ENCODE measurements around the gene TET2.

The TET2 gene

DNA sequence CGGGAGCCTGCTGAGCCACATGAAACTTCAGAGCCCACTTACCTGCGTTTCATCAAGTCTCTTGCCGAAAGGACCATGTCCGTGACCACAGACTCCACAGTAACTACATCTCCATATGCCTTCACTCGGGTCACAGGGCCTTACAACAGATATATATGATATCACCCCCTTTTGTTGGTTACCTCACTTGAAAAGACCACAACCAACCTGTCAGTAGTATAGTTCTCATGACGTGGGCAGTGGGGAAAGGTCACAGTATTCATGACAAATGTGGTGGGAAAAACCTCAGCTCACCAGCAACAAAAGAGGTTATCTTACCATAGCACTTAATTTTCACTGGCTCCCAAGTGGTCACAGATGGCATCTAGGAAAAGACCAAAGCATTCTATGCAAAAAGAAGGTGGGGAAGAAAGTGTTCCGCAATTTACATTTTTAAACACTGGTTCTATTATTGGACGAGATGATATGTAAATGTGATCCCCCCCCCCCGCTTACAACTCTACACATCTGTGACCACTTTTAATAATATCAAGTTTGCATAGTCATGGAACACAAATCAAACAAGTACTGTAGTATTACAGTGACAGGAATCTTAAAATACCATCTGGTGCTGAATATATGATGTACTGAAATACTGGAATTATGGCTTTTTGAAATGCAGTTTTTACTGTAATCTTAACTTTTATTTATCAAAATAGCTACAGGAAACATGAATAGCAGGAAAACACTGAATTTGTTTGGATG is 129.9 kb downstream of the TET2 start:
- TF ChIP-seq, protein P1, sequence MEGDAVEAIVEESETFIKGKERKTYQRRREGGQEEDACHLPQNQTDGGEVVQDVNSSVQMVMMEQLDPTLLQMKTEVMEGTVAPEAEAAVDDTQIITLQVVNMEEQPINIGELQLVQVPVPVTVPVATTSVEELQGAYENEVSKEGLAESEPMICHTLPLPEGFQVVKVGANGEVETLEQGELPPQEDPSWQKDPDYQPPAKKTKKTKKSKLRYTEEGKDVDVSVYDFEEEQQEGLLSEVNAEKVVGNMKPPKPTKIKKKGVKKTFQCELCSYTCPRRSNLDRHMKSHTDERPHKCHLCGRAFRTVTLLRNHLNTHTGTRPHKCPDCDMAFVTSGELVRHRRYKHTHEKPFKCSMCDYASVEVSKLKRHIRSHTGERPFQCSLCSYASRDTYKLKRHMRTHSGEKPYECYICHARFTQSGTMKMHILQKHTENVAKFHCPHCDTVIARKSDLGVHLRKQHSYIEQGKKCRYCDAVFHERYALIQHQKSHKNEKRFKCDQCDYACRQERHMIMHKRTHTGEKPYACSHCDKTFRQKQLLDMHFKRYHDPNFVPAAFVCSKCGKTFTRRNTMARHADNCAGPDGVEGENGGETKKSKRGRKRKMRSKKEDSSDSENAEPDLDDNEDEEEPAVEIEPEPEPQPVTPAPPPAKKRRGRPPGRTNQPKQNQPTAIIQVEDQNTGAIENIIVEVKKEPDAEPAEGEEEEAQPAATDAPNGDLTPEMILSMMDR (IDR thresholded peaks at IDR 0.05; ENCODE audit: low read depth, low read length): no peak
- no peak for DNase-seq (ENCODE audit: low read depth in 2 of 2)

DNA sequence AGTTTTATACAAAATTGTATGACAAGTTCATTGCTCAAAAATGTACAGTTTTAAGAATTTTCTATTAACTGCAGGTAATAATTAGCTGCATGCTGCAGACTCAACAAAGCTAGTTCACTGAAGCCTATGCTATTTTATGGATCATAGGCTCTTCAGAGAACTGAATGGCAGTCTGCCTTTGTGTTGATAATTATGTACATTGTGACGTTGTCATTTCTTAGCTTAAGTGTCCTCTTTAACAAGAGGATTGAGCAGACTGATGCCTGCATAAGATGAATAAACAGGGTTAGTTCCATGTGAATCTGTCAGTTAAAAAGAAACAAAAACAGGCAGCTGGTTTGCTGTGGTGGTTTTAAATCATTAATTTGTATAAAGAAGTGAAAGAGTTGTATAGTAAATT is 131.0 kb downstream of the TET2 start:
- no peak for DNase-seq (ENCODE audit: low read depth in 2 of 2)
- H3K4me3 ChIP-seq (replicated peaks in 1 of 2; ENCODE audit: low read depth in 2 of 2, low read length in 2 of 2): no peak overlapping the region
- TF ChIP-seq, protein P1 (IDR thresholded peaks at IDR 0.05; ENCODE audit: low read depth, low read length): no peak

More for the DNA sequence above, 129.9 kb downstream of the TET2 start:
- H3K4me3 ChIP-seq (replicated peaks in 1 of 2; ENCODE audit: low read depth in 2 of 2, low read length in 2 of 2): no peak overlapping the region

DNA sequence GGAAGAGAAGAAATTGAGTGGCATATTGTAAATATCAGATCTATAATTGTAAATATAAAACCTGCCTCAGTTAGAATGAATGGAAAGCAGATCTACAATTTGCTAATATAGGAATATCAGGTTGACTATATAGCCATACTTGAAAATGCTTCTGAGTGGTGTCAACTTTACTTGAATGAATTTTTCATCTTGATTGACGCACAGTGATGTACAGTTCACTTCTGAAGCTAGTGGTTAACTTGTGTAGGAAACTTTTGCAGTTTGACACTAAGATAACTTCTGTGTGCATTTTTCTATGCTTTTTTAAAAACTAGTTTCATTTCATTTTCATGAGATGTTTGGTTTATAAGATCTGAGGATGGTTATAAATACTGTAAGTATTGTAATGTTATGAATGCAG is 132.6 kb downstream of the TET2 start:
- TF ChIP-seq, protein P1 (IDR thresholded peaks at IDR 0.05; ENCODE audit: low read depth, low read length): no peak
- DNase-seq (ENCODE audit: low read depth in 2 of 2): no peak
- no peak overlapping the region for H3K4me3 ChIP-seq (replicated peaks in 1 of 2; ENCODE audit: low read depth in 2 of 2, low read length in 2 of 2)

DNA sequence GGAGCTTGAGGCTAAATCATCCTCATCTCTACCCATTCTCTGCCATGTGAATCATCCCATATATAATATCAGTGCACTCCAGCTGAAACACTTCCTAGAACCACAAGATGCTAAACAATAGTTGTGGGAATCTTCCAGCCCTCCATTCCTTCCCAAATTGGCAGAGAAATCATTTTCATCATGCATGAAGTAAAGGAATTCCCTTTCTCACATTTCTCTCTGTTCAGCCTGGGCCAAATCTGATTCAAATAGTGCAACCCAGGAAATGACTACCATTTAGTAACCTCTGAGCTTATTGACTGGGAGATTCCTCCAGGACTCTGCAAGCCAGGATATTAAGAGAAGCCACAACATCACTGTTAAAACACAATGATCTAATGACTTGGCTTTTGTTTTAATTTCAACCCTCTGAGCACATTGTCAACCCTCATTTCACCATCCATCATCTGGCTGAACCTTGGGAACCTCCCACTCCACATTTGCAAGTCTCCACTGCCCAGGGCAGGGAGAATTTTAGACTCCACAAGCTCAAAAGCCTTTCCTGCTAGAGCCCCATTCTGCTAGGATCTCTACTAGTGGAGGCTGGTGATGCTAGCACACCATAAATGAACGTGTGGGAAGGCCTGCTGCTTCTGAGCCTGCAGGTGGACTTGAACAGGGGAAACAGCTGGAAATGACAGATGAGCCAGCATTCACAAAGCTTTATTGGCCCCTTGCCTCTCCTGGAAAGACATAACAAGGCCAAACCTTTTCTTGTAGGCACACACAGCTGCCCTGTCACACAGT is 133.9 kb downstream of the TET2 start:
- no peak overlapping the region for H3K4me3 ChIP-seq (replicated peaks in 1 of 2; ENCODE audit: low read depth in 2 of 2, low read length in 2 of 2)
- DNase-seq (ENCODE audit: low read depth in 2 of 2): peak; percentile 93 to 96
- TF ChIP-seq, protein P1 (IDR thresholded peaks at IDR 0.05; ENCODE audit: low read depth, low read length): no peak

DNA sequence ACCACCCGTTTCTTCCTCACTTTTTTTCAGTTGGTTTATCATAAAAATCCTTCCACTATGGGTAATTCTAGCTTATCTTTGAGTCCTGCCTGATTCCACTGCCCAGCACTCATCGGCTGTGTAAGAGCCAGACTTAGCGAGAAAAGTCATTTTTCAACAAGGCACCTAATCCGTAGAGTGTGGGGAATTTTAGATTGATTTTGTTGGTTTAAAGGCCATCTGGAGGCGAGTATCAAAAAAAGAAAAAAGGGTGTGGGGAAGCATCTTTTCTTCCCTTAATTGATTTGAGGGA is 134.4 kb downstream of the TET2 start:
- H3K4me3 ChIP-seq (replicated peaks in 1 of 2; ENCODE audit: low read depth in 2 of 2, low read length in 2 of 2): no peak overlapping the region
- TF ChIP-seq, protein P1 (IDR thresholded peaks at IDR 0.05; ENCODE audit: low read depth, low read length): no peak
- DNase-seq (ENCODE audit: low read depth in 2 of 2): no peak

DNA sequence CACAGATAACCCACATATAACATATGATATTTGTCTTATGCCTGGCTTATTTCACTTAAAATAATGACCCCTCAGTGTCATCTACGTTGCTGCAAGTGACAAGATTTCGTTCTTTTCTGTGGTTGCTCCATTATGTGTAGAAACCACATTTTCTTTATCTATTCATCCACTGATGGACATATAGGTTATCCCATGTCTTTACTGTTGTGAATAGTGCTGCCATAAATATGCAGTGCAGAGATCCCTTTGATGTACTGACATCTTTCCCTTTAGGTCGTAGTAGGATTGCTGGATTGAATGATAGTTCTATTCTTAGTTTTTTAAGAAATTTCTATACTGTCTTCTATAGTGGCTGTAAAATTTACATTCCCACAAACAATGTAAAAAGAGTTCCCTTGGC is 135.8 kb downstream of the TET2 start:
- TF ChIP-seq, protein P1 (IDR thresholded peaks at IDR 0.05; ENCODE audit: low read depth, low read length): no peak
- H3K4me3 ChIP-seq (replicated peaks in 1 of 2; ENCODE audit: low read depth in 2 of 2, low read length in 2 of 2): no peak overlapping the region
- no peak for DNase-seq (ENCODE audit: low read depth in 2 of 2)

Measured in cardiac fibroblast (primary cell).